Rectal smooth muscle tissue (tissue), 1 donor: ENCODE data around the gene KRTAP5-1.
"Not testable (repeated sequence)": the region's sequence is repeated elsewhere in the genome, so short reads cannot be mapped to it uniquely, and the experiment has no call there.

Experiments
- H3K27ac ChIP-seq: one replicate; pipeline ENCODE4 v1.7.0; 2013; ENCODE audit warnings: low read depth, low read length, inconsistent platforms
- H3K27me3 ChIP-seq: one replicate; pipeline ENCODE4 v1.7.0; 2013; ENCODE audit warnings: low read length; ENCODE audit not compliant: control insufficient read depth, insufficient read depth
- H3K36me3 ChIP-seq: one replicate; pipeline ENCODE4 v1.7.0; 2013; ENCODE audit warnings: low read length; ENCODE audit not compliant: control insufficient read depth, insufficient read depth
- H3K4me1 ChIP-seq: one replicate; pipeline ENCODE4 v1.7.0; 2013; ENCODE audit warnings: low read length; ENCODE audit not compliant: control insufficient read depth, insufficient read depth
- H3K4me3 ChIP-seq: one replicate; pipeline ENCODE4 v1.7.0; 2013; ENCODE audit warnings: low read length
- H3K9ac ChIP-seq: one replicate; pipeline ENCODE4 v1.7.0; 2013; ENCODE audit warnings: low read length

Gene KRTAP5-1

GRCh38 chr11:1619449-1619848, 34.4 kb upstream of the KRTAP5-1 start:
- Histone ChIP-seq H3K4me3 (no peak overlapping the region), H3K9ac (no peak overlapping the region), H3K27ac (no peak overlapping the region), H3K36me3 (no peaks in the 10 kb centered on the region), H3K4me1 (no peaks in the 10 kb centered on the region), H3K27me3 (no peaks in the 10 kb centered on the region)

GRCh38 chr11:1618231-1618630, 33.1 kb upstream of the KRTAP5-1 start:
- Histone ChIP-seq H3K4me1 (no peaks in the 10 kb centered on the region), H3K9ac (no peak overlapping the region), H3K27me3 (no peaks in the 10 kb centered on the region), H3K4me3 (no peak overlapping the region), H3K36me3 (no peaks in the 10 kb centered on the region), H3K27ac (no peak overlapping the region)

GRCh38 chr11:1608363-1608762, 23.3 kb upstream of the KRTAP5-1 start, which contains the start of gene KRTAP5-3:
Gene KRTAP5-3, minus strand, starts transcription at chr11:1608463. Its CDS starts 78 bp downstream, at chr11:1608385.
- peaks cover 2% of the 10 kb centered on the region for H3K27me3 ChIP-seq
- no peaks in the 10 kb centered on the region for H3K36me3 ChIP-seq
- H3K27ac ChIP-seq: no peak within 1 kb of the TSS
- H3K9ac ChIP-seq: no peak within 1 kb of the TSS
- no peak within 1 kb of the TSS for H3K4me3 ChIP-seq
- H3K4me1 ChIP-seq: no peaks in the 10 kb centered on the region

- H3K27me3 ChIP-seq: not testable (repeated sequence)
Observed at GRCh38 chr11:1607901-1608300, 22.8 kb upstream of the KRTAP5-1 start.

GRCh38 chr11:1607156-1607845, 22.2 kb upstream of the KRTAP5-1 start:
- H3K4me1 ChIP-seq, H3K27ac ChIP-seq, H3K4me3 ChIP-seq, H3K36me3 ChIP-seq, H3K27me3 ChIP-seq, H3K9ac ChIP-seq: not testable (repeated sequence)

More at GRCh38 chr11:1607901-1608300, 22.8 kb upstream of the KRTAP5-1 start:
- H3K4me1 ChIP-seq, H3K4me3 ChIP-seq, H3K27ac ChIP-seq, H3K9ac ChIP-seq, H3K36me3 ChIP-seq: not testable (repeated sequence)

GRCh38 chr11:1605923-1606322, 20.8 kb upstream of the KRTAP5-1 start:
- H3K27ac ChIP-seq, H3K27me3 ChIP-seq, H3K9ac ChIP-seq, H3K4me1 ChIP-seq, H3K36me3 ChIP-seq, H3K4me3 ChIP-seq: not testable (repeated sequence)

- Histone ChIP-seq H3K27ac (no peak overlapping the region), H3K4me1 (no peaks in the 10 kb centered on the region), H3K9ac (no peak overlapping the region), H3K4me3 (no peak overlapping the region), H3K36me3 (no peaks in the 10 kb centered on the region), H3K27me3 (peaks cover 2% of the 10 kb centered on the region)
Observed at GRCh38 chr11:1604711-1605110, 19.6 kb upstream of the KRTAP5-1 start.

- Histone ChIP-seq H3K27ac (no peak overlapping the region), H3K36me3 (no peaks in the 10 kb centered on the region), H3K27me3 (peaks cover 2% of the 10 kb centered on the region), H3K4me3 (no peak overlapping the region), H3K4me1 (no peaks in the 10 kb centered on the region), H3K9ac (no peak overlapping the region)
Observed at GRCh38 chr11:1604181-1604580, 19.1 kb upstream of the KRTAP5-1 start.

GRCh38 chr11:1603629-1604028, 18.5 kb upstream of the KRTAP5-1 start:
- no peak overlapping the region for H3K4me3 ChIP-seq
- no peak overlapping the region for H3K27ac ChIP-seq
- no peaks in the 10 kb centered on the region for H3K4me1 ChIP-seq
- H3K36me3 ChIP-seq: no peaks in the 10 kb centered on the region
- peaks cover 2% of the 10 kb centered on the region for H3K27me3 ChIP-seq
- no peak overlapping the region for H3K9ac ChIP-seq

GRCh38 chr11:1601663-1602062, 16.6 kb upstream of the KRTAP5-1 start:
- H3K9ac ChIP-seq, H3K27me3 ChIP-seq, H3K4me1 ChIP-seq, H3K4me3 ChIP-seq, H3K36me3 ChIP-seq, H3K27ac ChIP-seq: not testable (repeated sequence)

GRCh38 chr11:1600626-1601025, 15.5 kb upstream of the KRTAP5-1 start:
- H3K4me1 ChIP-seq: no peaks in the 10 kb centered on the region
- peaks cover 2% of the 10 kb centered on the region for H3K27me3 ChIP-seq
- no peak overlapping the region for H3K27ac ChIP-seq
- no peaks in the 10 kb centered on the region for H3K36me3 ChIP-seq
- no peak overlapping the region for H3K9ac ChIP-seq
- H3K4me3 ChIP-seq: no peak overlapping the region

- Histone ChIP-seq H3K36me3 (no peaks in the 10 kb centered on the region), H3K4me1 (no peaks in the 10 kb centered on the region), H3K27me3 (peaks cover 2% of the 10 kb centered on the region), H3K4me3 (no peak overlapping the region), H3K27ac (no peak overlapping the region), H3K9ac (no peak overlapping the region)
Observed at GRCh38 chr11:1598816-1599215, 13.7 kb upstream of the KRTAP5-1 start.

GRCh38 chr11:1598406-1598805, 13.3 kb upstream of the KRTAP5-1 start:
- H3K27me3 ChIP-seq, H3K9ac ChIP-seq, H3K4me3 ChIP-seq, H3K4me1 ChIP-seq, H3K36me3 ChIP-seq, H3K27ac ChIP-seq: not testable (repeated sequence)
